Activated CD8-positive, alpha-beta memory T cell treated with anti-CD3 and anti-CD28 coated beads for 36 hours (primary cell): ENCODE data around the gene CREG2. TPM values are rescaled to one million over a fixed set of nuclear protein-coding genes. Genes with fewer than 3 reads are reported as not detected.
"Not testable (repeated sequence)": the region's sequence is repeated elsewhere in the genome, so short reads cannot be mapped to it uniquely, and the experiment has no call there.

Experiments
- CTCF ChIA-PET: fragments of 350-600 bp; sonication (Branson Sonifier 250); formaldehyde crosslinking; loops from one replicate; lab custom pipeline; 2021; ENCODE audit warnings: antibody characterized with exemption; lab: Charles Lee
- POLR2A ChIA-PET: fragments of 350-600 bp; sonication (Branson Sonifier 250); formaldehyde crosslinking; loops from one replicate; lab custom pipeline; 2021; ENCODE audit warnings: antibody characterized with exemption; lab: Charles Lee
- total RNA-seq, 2 experiments: library from RNA; stranded (reverse); gene quantifications; one replicate each; pipeline ENCODE4 v1.2.3, GENCODE V29; 2021

The CREG2 gene
- total RNA-seq, 2 experiments from 2014 or later, result not detected

GRCh38 chr2:101355401-101356054 is 31.8 kb downstream of the CREG2 start:
- CTCF ChIA-PET, result interaction anchor here (0.6 kb wide), 1 partner anchor 46 kb away, joined by 3 read pairs; no protein-coding TSS in a partner anchor
- POLR2A ChIA-PET, result no interaction called here

GRCh38 chr2:101354420-101355311 is 32.6 kb downstream of the CREG2 start:
- POLR2A ChIA-PET, result no interaction called here

GRCh38 chr2:101352631-101353030 is 34.7 kb downstream of the CREG2 start:
- POLR2A ChIA-PET, result not testable (repeated sequence)

More at GRCh38 chr2:101354420-101355311, 32.6 kb downstream of the CREG2 start:
- CTCF ChIA-PET, result interaction anchor here (0.6 kb wide), 1 partner anchor 45 kb away, joined by 3 read pairs; no protein-coding TSS in a partner anchor

GRCh38 chr2:101351207-101351606 is 36.1 kb downstream of the CREG2 start:
- POLR2A ChIA-PET, result no interaction called here

More at GRCh38 chr2:101352631-101353030, 34.7 kb downstream of the CREG2 start:
- CTCF ChIA-PET, result interaction anchor here (1.0 kb wide), 1 partner anchor 10 kb away, joined by 4 read pairs; no protein-coding TSS in a partner anchor

GRCh38 chr2:101349893-101350662 is 37.2 kb downstream of the CREG2 start:
- ChIA-PET CTCF (interaction anchor here (1.0 to 1.5 kb wide), 5 partner anchors 12 to 47 kb away, joined by 3 to 4 read pairs (median 3); partner anchors contain the start of gene CREG2), POLR2A (interaction anchor here (0.7 kb wide), 1 partner anchor 21 kb away, joined by 5 read pairs; no protein-coding TSS in a partner anchor)

More at GRCh38 chr2:101351207-101351606, 36.1 kb downstream of the CREG2 start:
- CTCF ChIA-PET, result interaction anchor here (1.3 kb wide), 2 partner anchors 9 to 36 kb away, joined by 3 to 4 read pairs; partner anchors contain the start of gene CREG2

DNA sequence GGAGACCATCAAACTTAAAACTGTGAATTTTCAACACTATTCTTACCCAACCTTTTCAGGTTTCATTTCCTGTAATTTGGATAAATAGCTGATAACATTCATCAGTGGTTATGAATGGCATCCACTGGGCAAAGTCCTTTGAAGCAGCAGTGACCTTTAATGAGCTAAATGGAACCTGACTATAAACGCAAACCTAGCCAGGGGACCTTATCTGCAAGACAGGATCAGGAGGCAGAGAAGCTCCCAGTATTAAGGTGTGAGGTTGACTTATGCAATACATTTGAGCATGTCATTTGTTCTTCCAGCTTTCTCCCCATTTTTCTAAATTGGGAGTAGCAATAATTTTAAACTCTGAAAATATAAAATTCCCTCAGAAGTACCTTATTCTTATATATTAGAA is 38.4 kb downstream of the CREG2 start:
- CTCF ChIA-PET, result interaction anchor here (0.5 to 1.5 kb wide), 3 partner anchors 23 to 316 kb away, joined by 3 to 4 read pairs (median 3); no protein-coding TSS in a partner anchor
- POLR2A ChIA-PET, result no interaction called here

GRCh38 chr2:101346909-101347308 is 40.4 kb downstream of the CREG2 start:
- POLR2A ChIA-PET, result no interaction called here
- CTCF ChIA-PET, result no interaction called here

DNA sequence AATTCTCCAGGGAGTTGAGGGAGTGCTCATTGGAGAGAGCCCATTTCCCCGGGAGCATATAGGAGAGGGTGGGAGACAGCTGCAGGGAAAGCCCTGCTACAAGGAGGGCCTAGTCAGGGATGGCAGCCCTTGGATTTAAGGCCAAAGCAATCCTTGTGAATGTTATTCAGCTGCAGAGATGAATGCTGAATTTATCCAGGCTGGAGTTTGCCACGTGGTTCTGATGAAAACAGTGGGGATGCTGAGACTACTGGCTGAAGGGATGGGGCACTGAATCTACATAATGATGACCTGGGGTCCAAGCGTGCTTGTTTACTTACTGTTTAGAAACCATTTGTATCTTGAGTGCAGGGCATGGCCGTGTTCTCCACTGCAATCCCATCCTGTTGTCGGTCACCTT is 43.2 kb downstream of the CREG2 start:
- POLR2A ChIA-PET, result no interaction called here
- CTCF ChIA-PET, result no interaction called here

DNA sequence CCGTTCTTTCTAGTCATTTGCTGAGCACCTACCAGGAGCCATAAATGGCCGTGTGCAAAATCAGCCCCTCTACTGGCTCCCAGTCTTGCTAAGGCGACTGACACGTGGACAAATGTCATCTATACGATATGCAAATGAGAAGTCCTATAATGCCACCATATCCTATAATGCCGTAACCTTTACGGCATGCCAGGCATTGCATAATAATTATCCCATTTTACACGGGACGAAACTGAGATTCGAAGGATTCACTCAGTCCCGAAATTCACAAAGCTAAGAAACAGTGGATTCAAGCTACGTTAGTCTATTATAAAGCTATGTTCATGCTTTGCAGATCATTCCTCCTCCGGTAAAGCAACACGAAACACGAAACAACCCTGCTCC is 44.7 kb downstream of the CREG2 start:
- CTCF ChIA-PET, result interaction anchor here (0.6 to 2.0 kb wide), 18 partner anchors 9 to 536 kb away, joined by 3 to 11 read pairs (median 4); no protein-coding TSS in a partner anchor
- POLR2A ChIA-PET, result no interaction called here

- ChIA-PET POLR2A (interaction anchor here (0.6 kb wide), 1 partner anchor 66 kb away, joined by 3 read pairs; no protein-coding TSS in a partner anchor), CTCF (interaction anchor here (0.6 to 2.0 kb wide), 21 partner anchors 9 to 537 kb away, joined by 3 to 11 read pairs (median 4); no protein-coding TSS in a partner anchor)
Observed at GRCh38 chr2:101341901-101342624, 45.2 kb downstream of the CREG2 start.

DNA sequence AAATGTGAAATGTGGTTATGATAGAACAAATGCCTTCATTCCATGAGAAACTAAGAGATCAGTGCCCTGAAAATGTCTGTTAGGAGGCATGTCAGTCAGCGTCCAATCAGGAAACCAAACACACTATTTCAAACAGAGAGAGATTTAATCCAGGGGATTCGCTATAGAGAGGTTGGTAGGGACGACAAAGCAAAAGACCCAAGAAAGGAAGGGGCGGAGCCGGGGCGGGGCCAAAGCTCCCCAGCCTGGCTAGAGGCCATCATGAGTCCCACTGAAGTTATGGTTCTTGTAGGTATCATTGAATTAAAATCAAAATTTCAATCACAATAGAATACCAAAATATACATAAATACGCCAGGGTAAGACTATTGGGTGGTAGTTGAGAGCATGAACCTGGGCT is 45.9 kb downstream of the CREG2 start:
- ChIA-PET POLR2A (interaction anchor here (0.6 kb wide), 1 partner anchor 67 kb away, joined by 3 read pairs; no protein-coding TSS in a partner anchor), CTCF (interaction anchor here (0.8 to 2.0 kb wide), 15 partner anchors 8 to 537 kb away, joined by 3 to 11 read pairs (median 4); no protein-coding TSS in a partner anchor)

GRCh38 chr2:101340141-101340551 is 47.2 kb downstream of the CREG2 start:
- CTCF ChIA-PET, result interaction anchor here (0.7 kb wide), 1 partner anchor 169 kb away, joined by 3 read pairs; no protein-coding TSS in a partner anchor
- POLR2A ChIA-PET, result interaction anchor here (0.7 kb wide), 1 partner anchor 32 kb away, joined by 5 read pairs; no protein-coding TSS in a partner anchor

DNA sequence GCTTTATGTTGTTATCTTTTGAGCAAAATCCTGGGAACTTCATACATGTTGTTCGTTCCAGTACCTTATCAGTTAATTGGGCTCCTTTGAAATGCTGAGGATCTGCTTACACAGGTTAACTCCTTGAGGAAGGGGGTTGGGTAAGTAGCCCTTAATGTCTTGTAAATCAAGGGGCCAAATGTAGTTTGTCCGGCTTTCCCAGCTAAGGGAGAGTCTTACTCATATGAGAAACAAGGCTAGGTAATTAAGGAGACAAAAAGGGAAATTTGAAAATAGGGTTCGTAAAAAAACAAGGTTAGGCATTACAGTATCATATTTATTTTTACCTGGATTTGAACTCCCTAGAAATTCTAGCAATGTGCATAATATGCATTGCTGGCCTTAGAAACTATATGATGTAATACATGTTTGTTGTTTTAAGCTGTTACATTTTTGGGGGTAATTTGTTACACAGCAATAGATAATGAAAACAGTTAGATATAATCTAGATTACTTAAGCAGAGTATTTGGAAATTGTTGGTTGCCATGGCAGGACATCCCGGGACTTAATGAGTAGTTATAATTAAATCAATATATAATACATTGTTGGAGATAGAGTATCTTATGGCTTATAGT is 47.9 kb downstream of the CREG2 start:
- CTCF ChIA-PET, result interaction anchor here (0.7 kb wide), 1 partner anchor 169 kb away, joined by 3 read pairs; no protein-coding TSS in a partner anchor
- POLR2A ChIA-PET, result no interaction called here

GRCh38 chr2:101337877-101338276 is 49.4 kb downstream of the CREG2 start:
- CTCF ChIA-PET, result no interaction called here
- POLR2A ChIA-PET, result no interaction called here

DNA sequence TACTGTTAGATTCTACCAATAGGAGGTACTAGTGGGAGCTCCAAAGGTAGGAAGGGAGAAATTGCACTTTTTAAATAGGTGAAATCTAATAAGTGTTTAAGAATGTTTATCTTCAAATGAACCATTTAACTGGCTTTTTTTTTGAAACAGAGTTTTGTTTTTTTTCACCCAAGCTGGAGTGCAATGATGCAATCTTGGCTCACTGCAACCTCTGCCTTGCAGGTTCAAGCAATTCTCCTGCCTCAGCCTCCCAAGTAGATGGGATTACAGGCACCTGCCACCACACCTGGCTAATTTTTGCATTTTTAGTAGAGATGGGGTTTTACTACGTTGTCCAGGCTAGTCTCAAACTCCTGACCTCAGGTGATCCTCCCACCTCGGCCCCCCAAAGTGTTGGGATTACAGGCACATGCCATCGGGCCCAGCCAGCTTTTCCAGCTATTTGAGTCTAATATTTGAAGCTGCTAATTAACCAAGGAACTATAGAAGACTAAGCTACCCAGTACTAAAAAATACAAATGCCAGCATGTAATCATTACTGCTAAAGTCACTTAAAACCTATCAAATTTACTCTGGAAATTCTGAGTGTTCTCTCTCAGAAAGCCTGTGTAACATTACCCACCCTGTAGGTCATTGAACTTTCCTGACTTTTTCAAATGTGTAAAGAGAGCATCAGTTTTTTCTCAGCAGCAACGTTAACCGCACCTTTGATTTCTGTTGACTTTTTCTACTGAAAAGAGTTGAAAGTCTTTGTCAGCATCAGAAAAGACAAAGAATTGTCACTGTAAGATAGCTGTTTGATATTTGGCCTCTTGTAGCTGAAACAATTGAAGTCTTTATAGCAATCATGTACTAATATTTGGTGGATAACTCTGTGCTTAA is 54.2 kb downstream of the CREG2 start:
- ChIA-PET CTCF (interaction anchor here (0.6 to 1.8 kb wide), 2 partner anchors 9 to 40 kb away, joined by 5 to 11 read pairs; no protein-coding TSS in a partner anchor), POLR2A (interaction anchor here (0.7 kb wide), 1 partner anchor 447 kb away, joined by 4 read pairs; no protein-coding TSS in a partner anchor)

DNA sequence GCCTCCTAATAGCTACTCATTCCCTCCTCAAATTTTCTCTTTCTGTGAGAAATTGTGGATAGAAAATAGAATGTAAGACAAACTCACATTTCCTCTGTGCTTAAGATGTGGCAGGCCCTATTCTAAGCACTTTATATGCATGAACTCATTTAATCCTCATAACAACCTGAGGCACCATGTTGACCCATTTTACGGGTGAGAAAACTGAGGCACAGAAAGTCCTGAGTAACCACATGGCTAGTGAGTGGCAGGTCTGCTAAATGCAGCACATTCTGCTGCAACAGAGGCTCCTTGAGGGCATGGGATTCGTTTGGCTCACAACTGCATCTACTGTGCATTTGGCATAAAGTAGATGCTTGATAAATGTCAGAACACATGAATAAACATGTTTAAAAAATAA is 56.1 kb downstream of the CREG2 start:
- ChIA-PET POLR2A (interaction anchor here (3.4 kb wide), 1 partner anchor 22 kb away, joined by 18 read pairs; the partner anchor contains the start of gene RNF149), CTCF (interaction anchor here (1.5 kb wide), 2 partner anchors 11 to 26 kb away, joined by 4 to 6 read pairs; no protein-coding TSS in a partner anchor)
